Uterus (tissue), 4 donors: Measurements from ENCODE around the gene DNM3. TPM values are rescaled to one million over a fixed set of nuclear protein-coding genes. Genes with fewer than 3 reads are reported as not detected.

Experiments used
- DNase-seq, 2 donors: peaks; one replicate each; pipeline ENCODE4 v3.0.0-alpha.2; 2019 to 2020
- H3K27ac ChIP-seq, 2 donors: fragments of 200-600 bp; sonication (generic); 1 replicate in 1 of 2; 2 replicates in 1 of 2; pipeline ENCODE4 v1.5.1; 2016 to 2018
- H3K27me3 ChIP-seq, 2 donors: fragments of 200-600 bp; sonication (generic); one replicate each; pipeline ENCODE4 v1.5.1; 2018 to 2019; ENCODE audit warnings: control low read depth in 1 of 2
- H3K36me3 ChIP-seq, 2 donors: fragments of 200-600 bp; sonication (generic); one replicate each; pipeline ENCODE4 v1.5.1; 2019; ENCODE audit warnings: control low read depth in 1 of 2
- H3K4me1 ChIP-seq, 2 donors: fragments of 200-600 bp; sonication (generic); one replicate each; pipeline ENCODE4 v1.5.1; 2018 to 2019; ENCODE audit warnings: control low read depth in 1 of 2
- H3K4me3 ChIP-seq, 2 donors: fragments of 200-600 bp; sonication (generic); 1 replicate in 1 of 2; 2 replicates in 1 of 2; pipeline ENCODE4 v1.5.1; 2018 to 2019; ENCODE audit warnings: mild to moderate bottlenecking in 1 of 2
- H3K9me3 ChIP-seq, 2 donors: fragments of 200-600 bp; sonication (generic); one replicate each; pipeline ENCODE4 v1.5.1; 2019; ENCODE audit warnings: control low read depth in 1 of 2
- CTCF ChIP-seq, 4 experiments: fragments of 200-600 bp in 2 of 4; fragments of 450-650 bp in 2 of 4; sonication (generic) in 2 of 4; IDR thresholded peaks; one replicate each; pipeline ENCODE4 v1.5.1; 2016 to 2019; ENCODE audit warnings: antibody characterized with exemption in 4 of 4, mild to moderate bottlenecking in 2 of 4, moderate library complexity in 1 of 4
- POLR2A ChIP-seq, 2 donors: fragments of 450-650 bp; IDR thresholded peaks; one replicate each; pipeline ENCODE4 v1.6.1; 2016; ENCODE audit warnings: antibody characterized with exemption in 2 of 2, mild to moderate bottlenecking in 1 of 2, moderate library complexity in 1 of 2
- intact Hi-C: fragments of 100-400 bp; cut with DNase I; formaldehyde crosslinking; loops from one replicate; pipeline ENCODE4 v1.15.1; 2023; ENCODE audit warnings: low total_unique reads
- total RNA-seq, 4 donors: library from RNA; depleted of rRNA in 3 of 4; stranded (reverse); fragments of >200 nt in 3 of 4; gene quantifications; one replicate each; pipeline versions ENCODE4 v1.1.0 to v1.2.4, GENCODE V29; 2014 to 2023
- donor health status: DM: yes; HTN: yes; CAD: no.

Gene DNM3
- total RNA-seq, 4 donors from 2014 or later: 4.7 to 49.2 (median 14.6) TPM

- Histone ChIP-seq H3K4me3 (no peak overlapping the region), H3K9me3 (no peaks in the 10 kb centered on the region), H3K27me3 (no peaks in the 10 kb centered on the region), H3K4me1 (no peaks in the 10 kb centered on the region), H3K27ac (no peak overlapping the region), H3K36me3 (no peaks in the 10 kb centered on the region)
- intact Hi-C loops: no loop called here
- TF ChIP-seq POLR2A (IDR thresholded peaks at IDR 0.05) (no peak), CTCF (IDR thresholded peaks at IDR 0.05) (no peak)
- DNase-seq: no peak
Observed at GRCh38 chr1:171916315-171916771, 75.0 kb downstream of the DNM3 start.

GRCh38 chr1:171917331-171917730 is 76.0 kb downstream of the DNM3 start:
- H3K4me3 ChIP-seq: no peak overlapping the region
- H3K9me3 ChIP-seq: no peaks in the 10 kb centered on the region
- no peaks in the 10 kb centered on the region for H3K27me3 ChIP-seq
- intact Hi-C loops: no loop called here
- DNase-seq: no peak
- no peak overlapping the region for H3K27ac ChIP-seq
- H3K4me1 ChIP-seq: no peaks in the 10 kb centered on the region
- H3K36me3 ChIP-seq: no peaks in the 10 kb centered on the region
- TF ChIP-seq POLR2A (IDR thresholded peaks at IDR 0.05): no peak
- no peak for TF ChIP-seq CTCF (IDR thresholded peaks at IDR 0.05)

DNA sequence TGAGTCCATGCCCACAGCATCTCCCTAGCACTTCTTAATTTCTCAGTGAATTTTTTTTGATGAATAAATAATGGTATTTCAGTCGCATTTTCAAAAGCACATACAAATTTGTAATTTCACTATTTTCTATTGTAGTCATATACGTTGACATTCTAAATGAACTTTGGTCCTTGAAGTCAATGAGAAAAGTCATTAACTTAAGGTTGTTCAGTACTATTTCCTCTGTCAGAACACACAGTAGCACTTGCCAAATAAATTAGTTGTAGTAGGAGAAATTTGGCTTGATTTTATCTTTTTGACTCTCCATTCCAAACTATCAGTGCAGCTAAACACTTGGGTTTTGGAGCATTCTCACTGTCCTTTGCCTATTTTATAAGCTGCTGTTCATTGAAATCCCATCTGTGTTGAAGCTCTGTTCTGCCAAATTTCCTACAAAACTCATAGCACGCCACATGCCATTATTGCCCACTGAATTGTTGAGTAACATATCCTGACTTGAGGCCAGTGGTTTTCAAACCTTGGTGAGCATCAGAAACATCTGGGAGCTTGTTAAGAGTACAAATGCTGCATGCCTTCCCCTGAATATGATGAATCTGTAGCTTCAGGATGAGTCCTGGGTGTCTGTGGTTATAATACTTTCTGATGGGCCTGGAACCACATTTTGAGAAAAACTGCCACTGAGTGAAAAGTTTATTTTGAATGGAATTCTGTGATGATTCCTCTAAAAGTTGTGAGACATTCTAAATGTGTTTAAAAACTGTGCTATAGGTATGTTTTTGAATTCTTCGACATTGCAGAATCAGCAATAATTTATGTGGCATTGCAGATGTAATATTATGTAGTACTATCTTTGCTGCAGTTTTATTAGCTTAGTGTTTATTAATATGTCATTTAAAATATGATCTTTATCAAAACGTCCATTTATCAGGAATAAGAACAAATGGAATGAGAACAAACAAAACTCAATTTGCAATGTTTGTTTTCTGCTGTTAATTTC is 78.9 kb downstream of the DNM3 start:
- intact Hi-C loops: no loop called here
- no peaks in the 10 kb centered on the region for H3K4me1 ChIP-seq

DNA sequence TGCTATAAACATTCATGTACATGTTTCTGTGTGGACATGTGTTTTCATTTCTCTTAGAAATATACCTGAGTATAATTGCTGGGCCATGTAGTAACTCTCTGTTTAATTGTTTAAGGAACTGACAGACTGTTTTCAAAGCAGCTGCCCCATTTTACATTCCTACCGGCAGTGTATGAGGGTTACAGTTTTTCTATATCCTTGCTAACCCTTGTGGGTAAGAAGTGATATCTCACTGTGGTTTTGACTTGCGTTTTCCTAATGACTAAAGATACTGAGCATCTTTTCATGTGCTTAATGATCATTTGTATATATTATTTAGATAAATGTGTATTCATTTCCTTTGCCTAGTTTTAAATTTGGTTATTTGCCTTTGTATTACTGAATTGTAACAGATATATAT is 81.7 kb downstream of the DNM3 start:
- H3K36me3 ChIP-seq: no peaks in the 10 kb centered on the region
- H3K9me3 ChIP-seq: no peaks in the 10 kb centered on the region
- H3K27me3 ChIP-seq: no peaks in the 10 kb centered on the region
- intact Hi-C loops: no loop called here
- no peak overlapping the region for H3K4me3 ChIP-seq
- no peak for TF ChIP-seq POLR2A (IDR thresholded peaks at IDR 0.05)
- no peak for TF ChIP-seq CTCF (IDR thresholded peaks at IDR 0.05)
- DNase-seq: no peak
- no peaks in the 10 kb centered on the region for H3K4me1 ChIP-seq
- H3K27ac ChIP-seq: no peak overlapping the region

More for the DNA sequence above, 78.9 kb downstream of the DNM3 start:
- no peaks in the 10 kb centered on the region for H3K9me3 ChIP-seq
- TF ChIP-seq POLR2A (IDR thresholded peaks at IDR 0.05) (no peak), CTCF (IDR thresholded peaks at IDR 0.05) (no peak)
- no peaks in the 10 kb centered on the region for H3K27me3 ChIP-seq
- no peak for DNase-seq
- H3K27ac ChIP-seq: no peak overlapping the region
- H3K4me3 ChIP-seq: no peak overlapping the region
- H3K36me3 ChIP-seq: no peaks in the 10 kb centered on the region

DNA sequence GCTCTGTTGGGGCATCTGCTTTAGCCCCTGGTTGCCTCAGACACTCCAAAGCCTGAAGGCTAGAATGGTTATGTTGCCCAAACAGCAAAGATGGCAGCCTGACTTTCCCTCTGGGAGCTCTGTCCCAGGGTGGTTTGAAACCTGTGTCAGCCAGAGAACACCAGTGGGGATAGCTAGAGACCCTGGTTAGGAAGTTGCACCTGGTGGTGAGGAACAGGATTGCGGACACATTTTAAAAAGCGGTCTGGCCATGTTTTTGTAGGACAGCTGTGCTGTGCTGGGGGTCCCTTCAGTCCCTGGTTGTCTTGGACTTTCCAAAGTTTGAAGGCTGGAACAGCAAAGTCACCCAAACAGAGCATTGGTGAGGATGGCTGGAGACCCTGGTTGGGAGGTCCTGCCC is 87.8 kb downstream of the DNM3 start:
- H3K9me3 ChIP-seq: no peaks in the 10 kb centered on the region
- H3K4me3 ChIP-seq: no peak overlapping the region
- no peak overlapping the region for H3K27ac ChIP-seq
- TF ChIP-seq POLR2A (IDR thresholded peaks at IDR 0.05) (no peak), CTCF (IDR thresholded peaks at IDR 0.05) (no peak)
- intact Hi-C loops: no loop called here
- H3K27me3 ChIP-seq: no peaks in the 10 kb centered on the region
- H3K4me1 ChIP-seq: no peaks in the 10 kb centered on the region
- no peak for DNase-seq
- no peaks in the 10 kb centered on the region for H3K36me3 ChIP-seq
